Osteocyte (in vitro differentiated cells): ENCODE data around the gene AFF3. TPM values are rescaled to one million over a fixed set of nuclear protein-coding genes. Genes with fewer than 3 reads are reported as not detected.

Experiments
- DNase-seq: peaks from one replicate; pipeline ENCODE4 v3.0.0; 2021; ENCODE audit warnings: mixed read lengths; ENCODE audit not compliant: unreplicated experiment; ENCODE audit errors: extremely low spot score
- H3K27ac Mint-ChIP-seq: one replicate; pipeline ENCODE4 v1.8.0; 2021; ENCODE audit warnings: mild to moderate bottlenecking, mixed read lengths; ENCODE audit not compliant: unreplicated experiment
- H3K27me3 Mint-ChIP-seq: one replicate; pipeline ENCODE4 v1.8.0; 2021; ENCODE audit warnings: mixed read lengths; ENCODE audit not compliant: unreplicated experiment
- H3K36me3 Mint-ChIP-seq: one replicate; pipeline ENCODE4 v1.8.0; 2021; ENCODE audit warnings: mixed read lengths; ENCODE audit not compliant: unreplicated experiment
- H3K4me1 Mint-ChIP-seq: one replicate; pipeline ENCODE4 v1.8.0; 2021; ENCODE audit warnings: mixed read lengths; ENCODE audit not compliant: unreplicated experiment
- H3K4me3 Mint-ChIP-seq: one replicate; pipeline ENCODE4 v1.8.0; 2021; ENCODE audit warnings: mild to moderate bottlenecking, moderate library complexity, mixed read lengths; ENCODE audit not compliant: unreplicated experiment
- H3K9me3 Mint-ChIP-seq: one replicate; pipeline ENCODE4 v1.8.0; 2021; ENCODE audit warnings: mixed read lengths; ENCODE audit not compliant: unreplicated experiment
- total RNA-seq: library from RNA; stranded (reverse); gene quantifications from 2 replicates; pipeline ENCODE4 v1.2.1, GENCODE V29; 2021
- TF ChIP-seq, protein P1 (sequence below): fragments of 200-600 bp; sonication (generic); IDR thresholded peaks from 2 replicates; pipeline ENCODE4 v1.5.0; 2021; ENCODE audit warnings: antibody characterized with exemption, mild to moderate bottlenecking, moderate library complexity

Gene AFF3
- total RNA-seq, 1 donor from 2014 or later: 248 TPM

- H3K4me3 Mint-ChIP-seq: no peak overlapping the region
- H3K9me3 Mint-ChIP-seq: no peaks in the 10 kb centered on the region
- no peaks in the 10 kb centered on the region for H3K27me3 Mint-ChIP-seq
- peaks cover 15% of the 10 kb centered on the region for H3K4me1 Mint-ChIP-seq
- no peak for DNase-seq
- no peak overlapping the region for H3K27ac Mint-ChIP-seq
- TF ChIP-seq, protein P1, sequence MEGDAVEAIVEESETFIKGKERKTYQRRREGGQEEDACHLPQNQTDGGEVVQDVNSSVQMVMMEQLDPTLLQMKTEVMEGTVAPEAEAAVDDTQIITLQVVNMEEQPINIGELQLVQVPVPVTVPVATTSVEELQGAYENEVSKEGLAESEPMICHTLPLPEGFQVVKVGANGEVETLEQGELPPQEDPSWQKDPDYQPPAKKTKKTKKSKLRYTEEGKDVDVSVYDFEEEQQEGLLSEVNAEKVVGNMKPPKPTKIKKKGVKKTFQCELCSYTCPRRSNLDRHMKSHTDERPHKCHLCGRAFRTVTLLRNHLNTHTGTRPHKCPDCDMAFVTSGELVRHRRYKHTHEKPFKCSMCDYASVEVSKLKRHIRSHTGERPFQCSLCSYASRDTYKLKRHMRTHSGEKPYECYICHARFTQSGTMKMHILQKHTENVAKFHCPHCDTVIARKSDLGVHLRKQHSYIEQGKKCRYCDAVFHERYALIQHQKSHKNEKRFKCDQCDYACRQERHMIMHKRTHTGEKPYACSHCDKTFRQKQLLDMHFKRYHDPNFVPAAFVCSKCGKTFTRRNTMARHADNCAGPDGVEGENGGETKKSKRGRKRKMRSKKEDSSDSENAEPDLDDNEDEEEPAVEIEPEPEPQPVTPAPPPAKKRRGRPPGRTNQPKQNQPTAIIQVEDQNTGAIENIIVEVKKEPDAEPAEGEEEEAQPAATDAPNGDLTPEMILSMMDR: no peak
- H3K36me3 Mint-ChIP-seq: peaks cover 42% of the 10 kb centered on the region
These were observed 508.2 kb downstream of the AFF3 start for GRCh38 chr2:99634234-99634633.

DNA sequence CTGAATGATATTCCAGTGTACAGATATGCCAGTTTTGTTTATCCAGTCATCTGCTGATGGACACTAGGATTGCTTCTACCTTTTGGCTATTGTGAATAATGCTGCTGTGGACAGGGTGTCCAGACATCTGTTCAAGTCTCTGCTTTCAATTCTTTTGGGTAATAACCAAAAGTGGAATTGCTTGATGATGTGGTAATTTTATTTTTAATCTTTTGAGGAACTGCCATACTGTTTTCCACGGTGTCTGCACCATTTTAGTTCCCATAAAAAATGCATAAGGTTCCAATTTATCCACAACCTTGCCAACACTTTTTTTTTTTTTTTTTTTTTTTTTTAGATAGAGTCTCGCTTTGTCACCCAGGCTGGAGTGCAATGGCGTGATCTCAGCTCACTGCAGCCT lies 510.7 kb downstream of the AFF3 start:
- no peak overlapping the region for H3K4me3 Mint-ChIP-seq
- H3K4me1 Mint-ChIP-seq: peaks cover 4% of the 10 kb centered on the region
- DNase-seq: no peak
- H3K9me3 Mint-ChIP-seq: no peaks in the 10 kb centered on the region
- no peaks in the 10 kb centered on the region for H3K27me3 Mint-ChIP-seq
- TF ChIP-seq, protein P1: no peak
- peaks cover 50% of the 10 kb centered on the region for H3K36me3 Mint-ChIP-seq
- no peak overlapping the region for H3K27ac Mint-ChIP-seq

DNA sequence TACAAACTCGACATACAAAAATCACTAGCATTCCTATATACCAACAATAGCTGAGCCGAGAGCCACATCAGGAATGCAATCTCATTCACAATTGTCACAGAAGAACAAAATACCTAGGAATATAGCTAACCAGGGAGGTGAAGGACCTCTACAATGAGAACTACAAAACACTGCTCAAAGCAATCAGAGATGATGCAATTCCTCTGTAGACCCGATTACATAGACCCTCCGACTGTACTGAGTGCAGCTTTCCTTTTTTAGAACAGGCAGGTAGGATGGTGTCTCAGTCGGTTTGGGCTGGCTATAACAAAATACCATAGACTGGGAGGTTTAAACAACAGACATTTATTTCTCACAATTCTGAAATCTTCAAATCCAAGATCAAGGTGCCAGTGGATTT lies 513.1 kb downstream of the AFF3 start:
- Mint-ChIP-seq H3K4me3 (no peak overlapping the region), H3K4me1 (no peaks in the 10 kb centered on the region), H3K27me3 (no peaks in the 10 kb centered on the region), H3K9me3 (no peaks in the 10 kb centered on the region), H3K36me3 (peaks cover 57% of the 10 kb centered on the region), H3K27ac (no peak overlapping the region)
- TF ChIP-seq, protein P1: no peak
- DNase-seq: no peak

DNA sequence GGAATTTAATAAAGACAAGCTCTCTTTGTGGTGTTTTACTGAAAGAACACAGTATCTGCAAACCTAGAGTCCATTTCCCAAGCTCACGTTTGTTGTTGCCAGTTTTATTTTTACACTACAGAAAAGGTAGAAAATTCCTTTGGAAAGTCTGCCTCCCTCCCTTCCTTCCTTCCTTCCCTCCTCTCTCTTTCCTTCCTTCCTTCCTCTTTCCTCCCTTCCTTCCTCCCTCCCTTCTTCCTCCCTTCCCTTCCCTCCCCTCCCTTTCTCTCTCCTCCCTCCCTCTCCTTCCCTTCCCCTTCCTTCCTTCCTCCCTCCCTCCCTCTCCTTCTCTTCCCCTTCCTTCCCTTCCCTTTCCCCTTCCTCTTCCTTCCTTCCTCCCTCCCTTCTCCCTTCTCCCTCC lies 516.2 kb downstream of the AFF3 start:
- Mint-ChIP-seq H3K9me3 (no peaks in the 10 kb centered on the region), H3K36me3 (peaks cover 53% of the 10 kb centered on the region), H3K4me3 (no peak overlapping the region), H3K4me1 (peaks cover 2% of the 10 kb centered on the region), H3K27ac (no peak overlapping the region), H3K27me3 (no peaks in the 10 kb centered on the region)
- TF ChIP-seq, protein P1: no peak
- no peak for DNase-seq

GRCh38 chr2:99624677-99625076 lies 517.7 kb downstream of the AFF3 start:
- Mint-ChIP-seq H3K36me3 (peaks cover 38% of the 10 kb centered on the region), H3K27me3 (no peaks in the 10 kb centered on the region), H3K27ac (no peak overlapping the region), H3K4me1 (peaks cover 2% of the 10 kb centered on the region), H3K9me3 (no peaks in the 10 kb centered on the region), H3K4me3 (no peak overlapping the region)
- no peak for DNase-seq
- TF ChIP-seq, protein P1: no peak
